HepG2 (cell line): ENCODE results near the gene SCYGR8. TPM values are rescaled to one million over a fixed set of nuclear protein-coding genes. Genes with fewer than 3 reads are reported as not detected.
A peak's percentile ranks its signal among the peaks of the same experiment; 100 is the strongest.

Experiments used
- ATAC-seq: fragments of 200-7000 bp; cut with Tn5 transposase; 3 replicates; pipeline ENCODE4 v1.9.1; 2020; ENCODE audit warnings: mild to moderate bottlenecking, moderate library complexity
- BruUV-seq: library from RNA; stranded (reverse); fragments of 400-500 nt; replicated peaks from 2 replicates; lab custom pipeline; 2021; lab: Mats Ljungman, UMichigan
- CTCF ChIA-PET: fragments of 300-600 bp; formaldehyde crosslinking; extraction: SDS; loops from one replicate; lab custom pipeline; 2021; ENCODE audit warnings: low total read pairs, inconsistent platforms, low intra/inter-chr PET ratio; lab: Yijun Ruan, JAX
- POLR2A ChIA-PET: fragments of 350-600 bp; sonication (Branson Sonifier 250); formaldehyde crosslinking; loops from one replicate; lab custom pipeline; 2020; ENCODE audit warnings: antibody characterized with exemption, inconsistent platforms; lab: Yijun Ruan, JAX
- DNase-seq: peaks from one replicate; pipeline ENCODE4 v3.0.0-alpha.2; 2015; ENCODE audit warnings: low spot score
- FAIRE-seq: peaks from 3 replicates; lab custom pipeline; 2011; peaks lifted over from hg19 to GRCh38; lab: Jason Lieb, UNC
- H2AFZ ChIP-seq: one replicate; pipeline ENCODE4 v1.6.1; 2011; ENCODE audit warnings: low read length, inconsistent platforms
- H3K27ac ChIP-seq: fragments of 300-600 bp; 3 replicates; pipeline ENCODE4 v1.8.0; 2011; ENCODE audit warnings: mixed run types, mild to moderate bottlenecking, mixed read lengths, low read length, inconsistent platforms; ENCODE audit not compliant: insufficient read depth; ENCODE audit errors: extremely low read length
- H3K27me3 ChIP-seq, 2 experiments: fragments of 200-600 bp in 1 of 2; 2 replicates in 1 of 2; 3 replicates in 1 of 2; pipeline versions ENCODE4 v1.6.0 to v1.8.0; 2011; ENCODE audit warnings: low read length in 2 of 2, mild to moderate bottlenecking in 2 of 2, moderate library complexity in 2 of 2, inconsistent platforms in 1 of 2; ENCODE audit not compliant: insufficient read depth in 2 of 2, control insufficient read depth in 1 of 2
- H3K36me3 ChIP-seq, 2 experiments: fragments of 200-600 bp in 1 of 2; replicated peaks in 1 of 2; 2 replicates in 1 of 2; 3 replicates in 1 of 2; pipeline versions ENCODE4 v1.5.1 to v1.8.0; 2011; ENCODE audit warnings: low read length in 2 of 2, inconsistent platforms in 1 of 2; ENCODE audit not compliant: insufficient read depth in 2 of 2, control insufficient read depth in 1 of 2
- H3K4me1 ChIP-seq: 2 replicates; pipeline ENCODE4 v1.5.1; 2012; ENCODE audit warnings: low read length, inconsistent platforms; ENCODE audit not compliant: insufficient read depth
- H3K4me2 ChIP-seq: 2 replicates; pipeline ENCODE4 v1.6.0; 2011; ENCODE audit warnings: low read depth, low read length, inconsistent platforms
- H3K4me3 ChIP-seq, 3 experiments: fragments of 200-600 bp in 1 of 3; sonication (generic), shearing (Covaris generic) in 1 of 3; replicated peaks in 1 of 3; 2 replicates each; pipeline ENCODE4 v1.5.1; 2011 to 2016; ENCODE audit warnings: low read length in 3 of 3, inconsistent platforms in 2 of 3, low read depth in 2 of 3, mild to moderate bottlenecking in 2 of 3, control low read depth in 1 of 3, mixed read lengths in 1 of 3; ENCODE audit not compliant: insufficient read depth in 1 of 3
- H3K79me2 ChIP-seq: one replicate; pipeline ENCODE4 v1.6.1; 2011; ENCODE audit warnings: low read length, inconsistent platforms; ENCODE audit not compliant: insufficient read depth
- H3K9ac ChIP-seq: 2 replicates; pipeline ENCODE4 v1.6.0; 2011; ENCODE audit warnings: mild to moderate bottlenecking, low read depth, low read length, inconsistent platforms; ENCODE audit not compliant: insufficient read depth
- H3K9me3 ChIP-seq: 2 replicates; pipeline ENCODE4 v1.5.1; 2012; ENCODE audit warnings: mild to moderate bottlenecking, low read length
- H4K20me1 ChIP-seq: 2 replicates; pipeline ENCODE4 v1.6.0; 2011; ENCODE audit warnings: inconsistent platforms, mild to moderate bottlenecking, low read length, moderate library complexity; ENCODE audit not compliant: insufficient read depth
- ADNP ChIP-seq: sonication (generic); formaldehyde crosslinking; IDR thresholded peaks from 2 replicates; pipeline ENCODE4 v1.4.0; 2020; ENCODE audit warnings: missing genetic modification reagents
- CHD2 ChIP-seq: IDR thresholded peaks from 2 replicates; pipeline ENCODE4 v1.6.1; 2011; ENCODE audit warnings: low read depth, low read length, improper control_type of control experiment
- DR1 ChIP-seq: sonication (generic); formaldehyde crosslinking; IDR thresholded peaks from 2 replicates; pipeline ENCODE4 v1.8.0; 2021; ENCODE audit warnings: mild to moderate bottlenecking, missing genetic modification reagents, inconsistent platforms
- E2F1 ChIP-seq: sonication (generic); formaldehyde crosslinking; IDR thresholded peaks from 2 replicates; pipeline ENCODE4 v1.5.0; 2020; ENCODE audit warnings: missing genetic modification reagents
- MAFF ChIP-seq: IDR thresholded peaks from 2 replicates; pipeline ENCODE4 v1.6.1; 2011; ENCODE audit warnings: low read depth, low read length, improper control_type of control experiment
- NFE2L2 ChIP-seq: fragments of 150-350 bp; IDR thresholded peaks from 2 replicates; pipeline ENCODE4 v1.6.1; 2014; ENCODE audit warnings: low read length
- NR3C1 ChIP-seq: sonication (generic); formaldehyde crosslinking; IDR thresholded peaks from 2 replicates; pipeline ENCODE4 v1.4.0; 2020; ENCODE audit warnings: missing genetic modification reagents
- POGZ ChIP-seq: sonication (generic); formaldehyde crosslinking; IDR thresholded peaks from 2 replicates; pipeline ENCODE4 v1.4.0; 2020; ENCODE audit warnings: mild to moderate bottlenecking, missing genetic modification reagents
- SIX4 ChIP-seq: sonication (generic); formaldehyde crosslinking; IDR thresholded peaks from 2 replicates; pipeline ENCODE4 v1.4.0; 2020; ENCODE audit warnings: missing genetic modification reagents
- ZNF280D ChIP-seq: sonication (generic); formaldehyde crosslinking; IDR thresholded peaks from 2 replicates; pipeline ENCODE4 v1.5.1; 2020; ENCODE audit warnings: mild to moderate bottlenecking, missing genetic modification reagents
- ZNF331 ChIP-seq: sonication (generic); formaldehyde crosslinking; IDR thresholded peaks from 2 replicates; pipeline ENCODE4 v1.4.0; 2020; ENCODE audit warnings: missing genetic modification reagents
- ZNF639 ChIP-seq: conservative IDR thresholded peaks from 2 replicates; pipeline ENCODE4 v1.6.1; 2018; ENCODE audit warnings: missing genetic modification reagents
- ZNF800 ChIP-seq: sonication (generic); formaldehyde crosslinking; IDR thresholded peaks from 2 replicates; pipeline ENCODE4 v1.4.0; 2020; ENCODE audit warnings: missing genetic modification reagents
- WGBS: methylation state at CpG from one replicate; pipeline ENCODE4 v1.1.6; 2017; ENCODE audit warnings: low lambda C conversion rate; 5-methylcytosine and 5-hydroxymethylcytosine counted together
- in situ Hi-C: cut with HindIII; loops from 2 replicates; pipeline ENCODE4 v1.10.0; 2017; ENCODE audit warnings: low pct_unique_long_range_greater_than_20kb; ENCODE audit not compliant: extremely low pct_ligation_motif_present
- intact Hi-C: fragments of 100-400 bp; cut with micrococcal nuclease; formaldehyde crosslinking; loops from one replicate; pipeline ENCODE4 v1.10.0; 2022; ENCODE audit not compliant: unreplicated experiment
- polyA plus RNA-seq, 8 experiments: library from polyadenylated mRNA; depleted of rRNA in 3 of 8; stranded (reverse) in 7 of 8; unstranded in 1 of 8; fragments of >200 nt; fragmentation: Illumina TruSeq in 4 of 8; extraction: Trizol in 4 of 8; gene quantifications; 2 replicates each; pipeline versions ENCODE4 v1.2.1 to v1.2.3, GENCODE V29; 2011 to 2016; ENCODE audit warnings: low read depth in 4 of 8, missing spikeins in 1 of 8, mixed read lengths in 1 of 8; ENCODE audit not compliant: insufficient read depth in 1 of 8
- total RNA-seq, 5 experiments: library from RNA; depleted of rRNA; stranded (reverse); fragments of >200 nt; fragmentation: Illumina TruSeq; extraction: Trizol; gene quantifications; 2 replicates each; pipeline ENCODE4 v1.2.3, GENCODE V29; 2016; ENCODE audit warnings: low read depth in 1 of 5

SCYGR8 gene
- total and polyA plus RNA-seq, 2 of the 13 experiments (the other 11 are each of a cell fraction or from before 2014, with no cell fraction given), result not detected

- H3K4me2 ChIP-seq, result no peak overlapping the region
- BruUV-seq, result no TSS peak
- H4K20me1 ChIP-seq, result no peaks in the 10 kb centered on the region
- ATAC-seq (no peak), FAIRE-seq (no peak), DNase-seq (peak; percentile 21)
- ChIA-PET CTCF (no interaction called here), POLR2A (no interaction called here)
- no peak overlapping the region for H3K4me3 ChIP-seq
- no peaks in the 10 kb centered on the region for H3K79me2 ChIP-seq
- no peak overlapping the region for H3K9ac ChIP-seq
- no peaks in the 10 kb centered on the region for H3K36me3 ChIP-seq
- intact Hi-C loops (no loop called here), in situ Hi-C loops (no loop called here)
- WGBS, result 96% methylated on average over 1 of the region's 1 CpG
- no peak overlapping the region for H2AFZ ChIP-seq
- H3K27me3 ChIP-seq, result peaks cover 0 to 11% of the 10 kb centered on the region in 2 experiments; a peak in 3 of 5 replicates
- H3K4me1 ChIP-seq, result peaks cover 15% of the 10 kb centered on the region
- no peak overlapping the region for H3K27ac ChIP-seq
- H3K9me3 ChIP-seq, result no peaks in the 10 kb centered on the region
- no peak for TF ChIP-seq NR3C1
- no peak for TF ChIP-seq DR1 (CRISPR knock-in tag)
- no peak for TF ChIP-seq SIX4 (CRISPR knock-in tag)
- TF ChIP-seq NFE2L2, result no peak
- no peak for TF ChIP-seq ZNF331 (CRISPR knock-in tag)
- no peak for TF ChIP-seq MAFF
- no peak for TF ChIP-seq E2F1
- no peak for TF ChIP-seq POGZ (CRISPR knock-in tag)
- no peak for TF ChIP-seq ZNF800
- no peak for TF ChIP-seq CHD2
- no peak for TF ChIP-seq ZNF639 (CRISPR knock-in tag)
- TF ChIP-seq ZNF280D (CRISPR knock-in tag), result no peak
- TF ChIP-seq ADNP (CRISPR knock-in tag), result no peak
Measured at GRCh38 chr2:227713291-227713690, 32.4 kb upstream of the SCYGR8 start.
